HepG2 (cell line): Measurements from ENCODE around the gene RRP8. TPM values are rescaled to one million over a fixed set of nuclear protein-coding genes. Genes with fewer than 3 reads are reported as not detected.

ENCODE experiments used
- ATF7 ChIP-seq, 2 experiments: fragments of 450-650 bp in 1 of 2; sonication (generic) in 1 of 2; formaldehyde crosslinking in 1 of 2; IDR thresholded peaks; 2 replicates each; pipeline versions ENCODE4 v1.4.0 to v1.6.1; 2016 to 2020; ENCODE audit warnings: antibody characterized with exemption in 1 of 2, mild to moderate bottlenecking in 1 of 2, missing genetic modification reagents in 1 of 2
- GATA4 ChIP-seq: sonication (generic); IDR thresholded peaks from 2 replicates; pipeline ENCODE4 v1.6.1; 2016; ENCODE audit warnings: antibody characterized with exemption, low read depth, borderline replicate concordance
- HNRNPL ChIP-seq: fragments of 200-400 bp; formaldehyde crosslinking; IDR thresholded peaks from 2 replicates; pipeline ENCODE4 v1.6.1; 2017; ENCODE audit warnings: mild to moderate bottlenecking, low read depth, low read length
- IRX3 ChIP-seq: sonication (generic); formaldehyde crosslinking; IDR thresholded peaks from 2 replicates; pipeline ENCODE4 v1.8.1; 2023; ENCODE audit warnings: mild to moderate bottlenecking, low read depth, missing genetic modification reagents, borderline replicate concordance
- KDM2A ChIP-seq: sonication (generic); formaldehyde crosslinking; IDR thresholded peaks from 2 replicates; pipeline ENCODE4 v1.4.0; 2020; ENCODE audit warnings: low read depth, missing genetic modification reagents, borderline replicate concordance
- KDM5B ChIP-seq: sonication (generic); formaldehyde crosslinking; IDR thresholded peaks from 2 replicates; pipeline ENCODE4 v1.4.0; 2020; ENCODE audit warnings: missing genetic modification reagents, mild to moderate bottlenecking, borderline replicate concordance
- MTERF4 ChIP-seq: sonication (generic); formaldehyde crosslinking; IDR thresholded peaks from 2 replicates; pipeline ENCODE4 v1.8.0; 2023; ENCODE audit warnings: mild to moderate bottlenecking, missing genetic modification reagents
- PHF21A ChIP-seq: sonication (generic); formaldehyde crosslinking; IDR thresholded peaks from 2 replicates; pipeline ENCODE4 v1.5.0; 2020; ENCODE audit warnings: mild to moderate bottlenecking, missing genetic modification reagents
- TGIF2 ChIP-seq: IDR thresholded peaks from 2 replicates; pipeline ENCODE4 v1.6.1; 2016; ENCODE audit warnings: control low read depth, missing compliant biosample characterization
- ZKSCAN8 ChIP-seq: IDR thresholded peaks from 2 replicates; pipeline ENCODE4 v1.6.1; 2016; ENCODE audit warnings: borderline replicate concordance, missing genetic modification reagents, missing compliant biosample characterization
- ZMYM4 ChIP-seq: sonication (generic); formaldehyde crosslinking; IDR thresholded peaks from 2 replicates; pipeline ENCODE4 v1.8.1; 2023; ENCODE audit warnings: mild to moderate bottlenecking, missing genetic modification reagents
- ZNF317 ChIP-seq: sonication (generic); formaldehyde crosslinking; IDR thresholded peaks from 2 replicates; pipeline ENCODE4 v1.5.0; 2020; ENCODE audit warnings: mild to moderate bottlenecking, missing genetic modification reagents
- ZNF333 ChIP-seq: sonication (generic); formaldehyde crosslinking; IDR thresholded peaks from 2 replicates; pipeline ENCODE4 v1.4.0; 2020; ENCODE audit warnings: mild to moderate bottlenecking, missing genetic modification reagents, borderline replicate concordance
- ZNF550 ChIP-seq: sonication (generic); formaldehyde crosslinking; IDR thresholded peaks from 2 replicates; pipeline ENCODE4 v1.4.0; 2020; ENCODE audit warnings: mild to moderate bottlenecking, missing genetic modification reagents, borderline replicate concordance
- polyA plus RNA-seq, 8 experiments: library from polyadenylated mRNA; depleted of rRNA in 3 of 8; stranded (reverse) in 7 of 8; unstranded in 1 of 8; fragments of >200 nt; fragmentation: Illumina TruSeq in 4 of 8; extraction: Trizol in 4 of 8; gene quantifications; 2 replicates each; pipeline versions ENCODE4 v1.2.1 to v1.2.3, GENCODE V29; 2011 to 2016; ENCODE audit warnings: low read depth in 4 of 8, missing spikeins in 1 of 8, mixed read lengths in 1 of 8; ENCODE audit not compliant: insufficient read depth in 1 of 8
- total RNA-seq, 5 experiments: library from RNA; depleted of rRNA; stranded (reverse); fragments of >200 nt; fragmentation: Illumina TruSeq; extraction: Trizol; gene quantifications; 2 replicates each; pipeline ENCODE4 v1.2.3, GENCODE V29; 2016; ENCODE audit warnings: low read depth in 1 of 5
- TF ChIP-seq, protein P1 (sequence below): sonication (generic); formaldehyde crosslinking; IDR thresholded peaks from 2 replicates; pipeline ENCODE4 v1.8.1; 2023; ENCODE audit warnings: mild to moderate bottlenecking, missing genetic modification reagents
- TF ChIP-seq, protein P2 (sequence below): sonication (generic); formaldehyde crosslinking; IDR thresholded peaks from 2 replicates; pipeline ENCODE4 v1.4.0; 2020; ENCODE audit warnings: mild to moderate bottlenecking, missing genetic modification reagents
- TF ChIP-seq, protein P3 (sequence below): IDR thresholded peaks from 2 replicates; pipeline ENCODE4 v1.6.1; 2016; ENCODE audit warnings: low read depth, missing genetic modification reagents, missing compliant biosample characterization

The RRP8 gene
- total and polyA plus RNA-seq, 2 of the 13 experiments (the other 11 are each of a cell fraction or from before 2014, with no cell fraction given), result 7.2 to 21.6 TPM

DNA sequence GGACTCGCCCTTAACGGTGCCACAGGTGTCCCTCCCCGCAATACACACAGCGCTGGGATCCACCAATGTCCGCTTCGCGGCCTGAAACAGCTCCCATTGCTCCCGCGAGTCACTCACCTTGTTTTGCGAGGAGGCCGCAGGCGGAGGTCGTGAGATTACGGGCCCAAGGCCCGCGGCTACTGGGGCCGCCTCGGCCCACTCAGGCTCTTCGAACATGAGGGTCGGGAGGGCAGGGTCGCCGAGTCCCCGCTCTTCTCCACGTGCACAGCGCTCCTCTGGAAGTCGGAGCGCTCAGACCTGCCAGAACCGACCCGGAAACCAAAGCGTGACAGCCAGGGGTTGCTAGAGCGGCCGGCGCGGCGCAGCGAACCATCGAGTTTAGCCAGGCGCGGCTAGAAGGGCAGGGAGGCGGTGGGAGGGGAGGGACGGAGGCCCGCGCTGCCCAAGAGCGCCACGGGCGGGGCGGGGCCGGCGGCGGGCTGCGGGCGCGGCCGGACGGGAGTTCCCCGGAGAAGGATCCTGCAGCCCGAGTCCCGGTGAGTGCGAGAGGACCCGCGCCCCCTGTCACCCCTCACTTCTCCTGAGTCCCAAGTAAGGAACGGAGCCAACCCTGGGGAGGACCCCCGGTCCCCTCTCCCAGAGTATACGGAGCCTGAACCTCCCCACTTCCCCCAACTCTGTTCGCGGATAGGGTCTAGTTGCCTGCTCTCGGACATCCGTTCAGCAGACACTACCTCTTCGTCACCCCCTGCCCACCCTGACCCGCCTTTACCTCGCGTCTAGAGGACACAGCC, at the start of gene RRP8, which contains the start of gene ILK (continued):
- peak; percentile 76 for TF ChIP-seq MTERF4 (CRISPR knock-in tag)
- peak; percentile 97; the same call in 1 of the 2 replicates for TF ChIP-seq ZNF333 (CRISPR knock-in tag)
- TF ChIP-seq, protein P1, sequence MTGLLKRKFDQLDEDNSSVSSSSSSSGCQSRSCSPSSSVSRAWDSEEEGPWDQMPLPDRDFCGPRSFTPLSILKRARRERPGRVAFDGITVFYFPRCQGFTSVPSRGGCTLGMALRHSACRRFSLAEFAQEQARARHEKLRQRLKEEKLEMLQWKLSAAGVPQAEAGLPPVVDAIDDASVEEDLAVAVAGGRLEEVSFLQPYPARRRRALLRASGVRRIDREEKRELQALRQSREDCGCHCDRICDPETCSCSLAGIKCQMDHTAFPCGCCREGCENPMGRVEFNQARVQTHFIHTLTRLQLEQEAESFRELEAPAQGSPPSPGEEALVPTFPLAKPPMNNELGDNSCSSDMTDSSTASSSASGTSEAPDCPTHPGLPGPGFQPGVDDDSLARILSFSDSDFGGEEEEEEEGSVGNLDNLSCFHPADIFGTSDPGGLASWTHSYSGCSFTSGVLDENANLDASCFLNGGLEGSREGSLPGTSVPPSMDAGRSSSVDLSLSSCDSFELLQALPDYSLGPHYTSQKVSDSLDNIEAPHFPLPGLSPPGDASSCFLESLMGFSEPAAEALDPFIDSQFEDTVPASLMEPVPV (CRISPR knock-in tag), result peak; percentile 85; the same call in 1 of the 2 replicates
- TF ChIP-seq ZMYM4 (CRISPR knock-in tag), result peak; percentile 93
- TF ChIP-seq PHF21A (CRISPR knock-in tag), result peak; percentile 86
- TF ChIP-seq, protein P2, sequence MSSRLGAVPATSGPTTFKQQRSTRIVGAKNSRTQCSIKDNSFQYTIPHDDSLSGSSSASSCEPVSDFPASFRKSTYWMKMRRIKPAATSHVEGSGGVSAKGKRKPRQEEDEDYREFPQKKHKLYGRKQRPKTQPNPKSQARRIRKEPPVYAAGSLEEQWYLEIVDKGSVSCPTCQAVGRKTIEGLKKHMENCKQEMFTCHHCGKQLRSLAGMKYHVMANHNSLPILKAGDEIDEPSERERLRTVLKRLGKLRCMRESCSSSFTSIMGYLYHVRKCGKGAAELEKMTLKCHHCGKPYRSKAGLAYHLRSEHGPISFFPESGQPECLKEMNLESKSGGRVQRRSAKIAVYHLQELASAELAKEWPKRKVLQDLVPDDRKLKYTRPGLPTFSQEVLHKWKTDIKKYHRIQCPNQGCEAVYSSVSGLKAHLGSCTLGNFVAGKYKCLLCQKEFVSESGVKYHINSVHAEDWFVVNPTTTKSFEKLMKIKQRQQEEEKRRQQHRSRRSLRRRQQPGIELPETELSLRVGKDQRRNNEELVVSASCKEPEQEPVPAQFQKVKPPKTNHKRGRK, result no peak
- TF ChIP-seq TGIF2 (CRISPR knock-in tag), result peak; percentile 99
- peak; percentile 86 for TF ChIP-seq KDM5B (CRISPR knock-in tag)
- TF ChIP-seq ZKSCAN8 (CRISPR knock-in tag), result peak; percentile 65; the same call in 1 of the 2 replicates
- no peak for TF ChIP-seq ATF7 (IDR thresholded peaks at IDR 0.05)
- 0 out of 2 replicates have a peak, but pooled peaks have one; percentile 28 for TF ChIP-seq ATF7 (CRISPR knock-in tag; IDR thresholded peaks at IDR 0.05)
- peak; percentile 95 for TF ChIP-seq KDM2A (CRISPR knock-in tag)
- 0 out of 2 replicates have a peak, but pooled peaks have one; percentile 20 for TF ChIP-seq HNRNPL
- peak; percentile 16; the same call in 1 of the 2 replicates for TF ChIP-seq GATA4
- TF ChIP-seq ZNF317 (CRISPR knock-in tag), result peak; percentile 79
- TF ChIP-seq ZNF550, result no peak
- peak; percentile 93; the same call in 1 of the 2 replicates for TF ChIP-seq IRX3 (CRISPR knock-in tag)
- TF ChIP-seq, protein P3, sequence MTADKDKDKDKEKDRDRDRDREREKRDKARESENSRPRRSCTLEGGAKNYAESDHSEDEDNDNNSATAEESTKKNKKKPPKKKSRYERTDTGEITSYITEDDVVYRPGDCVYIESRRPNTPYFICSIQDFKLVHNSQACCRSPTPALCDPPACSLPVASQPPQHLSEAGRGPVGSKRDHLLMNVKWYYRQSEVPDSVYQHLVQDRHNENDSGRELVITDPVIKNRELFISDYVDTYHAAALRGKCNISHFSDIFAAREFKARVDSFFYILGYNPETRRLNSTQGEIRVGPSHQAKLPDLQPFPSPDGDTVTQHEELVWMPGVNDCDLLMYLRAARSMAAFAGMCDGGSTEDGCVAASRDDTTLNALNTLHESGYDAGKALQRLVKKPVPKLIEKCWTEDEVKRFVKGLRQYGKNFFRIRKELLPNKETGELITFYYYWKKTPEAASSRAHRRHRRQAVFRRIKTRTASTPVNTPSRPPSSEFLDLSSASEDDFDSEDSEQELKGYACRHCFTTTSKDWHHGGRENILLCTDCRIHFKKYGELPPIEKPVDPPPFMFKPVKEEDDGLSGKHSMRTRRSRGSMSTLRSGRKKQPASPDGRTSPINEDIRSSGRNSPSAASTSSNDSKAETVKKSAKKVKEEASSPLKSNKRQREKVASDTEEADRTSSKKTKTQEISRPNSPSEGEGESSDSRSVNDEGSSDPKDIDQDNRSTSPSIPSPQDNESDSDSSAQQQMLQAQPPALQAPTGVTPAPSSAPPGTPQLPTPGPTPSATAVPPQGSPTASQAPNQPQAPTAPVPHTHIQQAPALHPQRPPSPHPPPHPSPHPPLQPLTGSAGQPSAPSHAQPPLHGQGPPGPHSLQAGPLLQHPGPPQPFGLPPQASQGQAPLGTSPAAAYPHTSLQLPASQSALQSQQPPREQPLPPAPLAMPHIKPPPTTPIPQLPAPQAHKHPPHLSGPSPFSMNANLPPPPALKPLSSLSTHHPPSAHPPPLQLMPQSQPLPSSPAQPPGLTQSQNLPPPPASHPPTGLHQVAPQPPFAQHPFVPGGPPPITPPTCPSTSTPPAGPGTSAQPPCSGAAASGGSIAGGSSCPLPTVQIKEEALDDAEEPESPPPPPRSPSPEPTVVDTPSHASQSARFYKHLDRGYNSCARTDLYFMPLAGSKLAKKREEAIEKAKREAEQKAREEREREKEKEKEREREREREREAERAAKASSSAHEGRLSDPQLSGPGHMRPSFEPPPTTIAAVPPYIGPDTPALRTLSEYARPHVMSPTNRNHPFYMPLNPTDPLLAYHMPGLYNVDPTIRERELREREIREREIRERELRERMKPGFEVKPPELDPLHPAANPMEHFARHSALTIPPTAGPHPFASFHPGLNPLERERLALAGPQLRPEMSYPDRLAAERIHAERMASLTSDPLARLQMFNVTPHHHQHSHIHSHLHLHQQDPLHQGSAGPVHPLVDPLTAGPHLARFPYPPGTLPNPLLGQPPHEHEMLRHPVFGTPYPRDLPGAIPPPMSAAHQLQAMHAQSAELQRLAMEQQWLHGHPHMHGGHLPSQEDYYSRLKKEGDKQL (CRISPR knock-in tag), result peak; percentile 56; the same call in 1 of the 2 replicates
